Sigmoid colon (tissue), 7 donors: ENCODE results near the gene TMOD1. TPM values are rescaled to one million over a fixed set of nuclear protein-coding genes. Genes with fewer than 3 reads are reported as not detected.

ENCODE experiments used
- DNase-seq: peaks from one replicate; pipeline ENCODE4 v3.0.0-alpha.2; 2019
- H3K27ac ChIP-seq, 4 donors: fragments of 200-600 bp; sonication (generic); one replicate each; pipeline ENCODE4 v1.5.1; 2016 to 2019; ENCODE audit warnings: mild to moderate bottlenecking in 1 of 4
- H3K27me3 ChIP-seq, 3 donors: fragments of 200-600 bp; sonication (generic); one replicate each; pipeline ENCODE4 v1.5.1; 2019; ENCODE audit warnings: mild to moderate bottlenecking in 1 of 3
- H3K36me3 ChIP-seq, 4 donors: fragments of 200-600 bp; sonication (generic); one replicate each; pipeline ENCODE4 v1.5.1; 2016 to 2019
- H3K4me1 ChIP-seq, 4 donors: fragments of 200-600 bp; sonication (generic); one replicate each; pipeline ENCODE4 v1.5.1; 2017 to 2019
- H3K4me3 ChIP-seq, 4 donors: fragments of 200-600 bp; sonication (generic); one replicate each; pipeline ENCODE4 v1.5.1; 2017 to 2019; ENCODE audit warnings: mild to moderate bottlenecking in 2 of 4, moderate library complexity in 1 of 4
- H3K9me3 ChIP-seq, 4 donors: fragments of 200-600 bp in 3 of 4; sonication (generic) in 3 of 4; one replicate each; pipeline versions ENCODE4 v1.5.1 to v1.6.1; 2013 to 2019
- CTCF ChIP-seq, 4 experiments: fragments of 450-650 bp in 3 of 4; fragments of 200-600 bp in 1 of 4; IDR thresholded peaks; one replicate each; pipeline ENCODE4 v1.5.1; 2016 to 2019; ENCODE audit warnings: antibody characterized with exemption in 4 of 4, mild to moderate bottlenecking in 3 of 4, moderate library complexity in 2 of 4
- EP300 ChIP-seq, 4 donors: sonication (generic); formaldehyde crosslinking; IDR thresholded peaks; one replicate each; pipeline ENCODE4 v1.6.1; 2017; ENCODE audit warnings: antibody characterized with exemption in 4 of 4
- POLR2A ChIP-seq, 2 donors: fragments of 450-650 bp; IDR thresholded peaks; one replicate each; pipeline ENCODE4 v1.6.1; 2016; ENCODE audit warnings: antibody characterized with exemption in 2 of 2, mild to moderate bottlenecking in 2 of 2, moderate library complexity in 2 of 2
- POLR2AphosphoS5 ChIP-seq, 4 donors: sonication (generic); formaldehyde crosslinking; IDR thresholded peaks; one replicate each; pipeline ENCODE4 v1.6.1; 2017; ENCODE audit warnings: antibody characterized with exemption in 4 of 4
- WGBS, 2 donors: extraction: QIAGEN DNeasy Blood & Tissue Kit; methylation state at CpG; one replicate each; pipeline ENCODE4 v1.1.7; 2013; 5-methylcytosine and 5-hydroxymethylcytosine counted together
- intact Hi-C: fragments of 100-400 bp; cut with DNase I; formaldehyde crosslinking; loops from one replicate; pipeline ENCODE4 v1.15.1; 2023
- polyA plus RNA-seq, 3 donors: library from polyadenylated mRNA; stranded (reverse); fragments of 200-250 nt; gene quantifications; one replicate each; pipeline ENCODE4 v1.2.3, GENCODE V29; 2013
- total RNA-seq, 4 donors: library from RNA; depleted of rRNA; stranded (reverse); fragments of >200 nt; gene quantifications; one replicate each; pipeline ENCODE4 v1.1.0, GENCODE V29; 2016
- donor health status: healthy with polysubstance abuse.
- donor health status: Bipolar disorder and iron deficiency.
- donor health status: healthy.

The TMOD1 gene
- total and polyA plus RNA-seq, 7 donors = 1.6 to 56.8 (median 28.5) TPM

GRCh38 chr9:97553841-97554240 lies 52.4 kb downstream of the TMOD1 start:
- TF ChIP-seq CTCF (IDR thresholded peaks at IDR 0.05) = no peak
- Histone ChIP-seq H3K4me1 (peaks cover 0 to 24% (median 23%) of the 10 kb centered on the region in 4 donors), H3K27me3 (no peaks in the 10 kb centered on the region), H3K9me3 (peaks cover 0 to 3% (median 0%) of the 10 kb centered on the region in 4 donors), H3K4me3 (no peak overlapping the region), H3K36me3 (peaks cover 6 to 29% (median 21%) of the 10 kb centered on the region in 4 donors), H3K27ac (peak overlapping the region in 1 of 4 donors; percentile 17)
- 82 to 86% methylated on average over 5 of the region's 5 CpGs for WGBS, 2 donors
- no peak for DNase-seq
- intact Hi-C loops = no loop called here

- Histone ChIP-seq H3K27ac (peak overlapping the region in 1 of 4 donors; percentile 25), H3K9me3 (no peaks in the 10 kb centered on the region), H3K4me1 (peaks cover 0 to 30% (median 28%) of the 10 kb centered on the region in 4 donors), H3K4me3 (no peak overlapping the region), H3K36me3 (peaks cover 6 to 29% (median 21%) of the 10 kb centered on the region in 4 donors), H3K27me3 (no peaks in the 10 kb centered on the region)
- WGBS, 2 donors = 92 to 94% methylated on average over 6 of the region's 6 CpGs
- TF ChIP-seq POLR2A (IDR thresholded peaks at IDR 0.05) (no peak), POLR2AphosphoS5 (IDR thresholded peaks at IDR 0.05) (no peak), CTCF (IDR thresholded peaks at IDR 0.05) (no peak)
- DNase-seq = no peak
- intact Hi-C loops = no loop called here
Measured at GRCh38 chr9:97554566-97555075, 53.2 kb downstream of the TMOD1 start.

GRCh38 chr9:97555164-97555563 lies 53.7 kb downstream of the TMOD1 start:
- H3K36me3 ChIP-seq = peaks cover 6 to 29% (median 21%) of the 10 kb centered on the region in 4 donors
- no peak for DNase-seq

GRCh38 chr9:97556036-97556720 lies 54.7 kb downstream of the TMOD1 start:
- no peaks in the 10 kb centered on the region for H3K27me3 ChIP-seq
- no peak overlapping the region for H3K4me3 ChIP-seq
- H3K9me3 ChIP-seq = no peaks in the 10 kb centered on the region
- peaks cover 6 to 29% (median 21%) of the 10 kb centered on the region in 4 donors for H3K36me3 ChIP-seq
- no peak for DNase-seq
- WGBS, 2 donors = 96% methylated on average over 10 of the region's 10 CpGs
- peak overlapping the region; percentile 71 to 91 (median 78) for H3K27ac ChIP-seq
- peaks cover 0 to 30% (median 28%) of the 10 kb centered on the region in 4 donors for H3K4me1 ChIP-seq
- TF ChIP-seq CTCF (IDR thresholded peaks at IDR 0.05) (no peak), POLR2A (IDR thresholded peaks at IDR 0.05) (no peak), POLR2AphosphoS5 (IDR thresholded peaks at IDR 0.05) (no peak), EP300 (IDR thresholded peaks at IDR 0.05) (no peak)
- intact Hi-C loops = no loop called here

More at GRCh38 chr9:97555164-97555563, 53.7 kb downstream of the TMOD1 start:
- H3K27me3 ChIP-seq = no peaks in the 10 kb centered on the region
- no peak overlapping the region for H3K4me3 ChIP-seq
- H3K27ac ChIP-seq = peak overlapping the region in 1 of 4 donors; percentile 25
- intact Hi-C loops = no loop called here
- no peak for TF ChIP-seq EP300 (IDR thresholded peaks at IDR 0.05)
- no peak for TF ChIP-seq POLR2A (IDR thresholded peaks at IDR 0.05)
- no peak for TF ChIP-seq POLR2AphosphoS5 (IDR thresholded peaks at IDR 0.05)
- no peak for TF ChIP-seq CTCF (IDR thresholded peaks at IDR 0.05)
- H3K9me3 ChIP-seq = no peaks in the 10 kb centered on the region
- WGBS, 2 donors = 39 to 70% methylated on average over 15 of the region's 15 CpGs
- H3K4me1 ChIP-seq = peaks cover 0 to 30% (median 28%) of the 10 kb centered on the region in 4 donors
